CD4-positive, alpha-beta memory T cell (primary cell): ENCODE results near the gene MRPL14. TPM values are rescaled to one million over a fixed set of nuclear protein-coding genes. Genes with fewer than 3 reads are reported as not detected.

Experiments
- CTCF ChIA-PET: fragments of 350-600 bp; sonication (Branson Sonifier 250); formaldehyde crosslinking; loops from one replicate; lab custom pipeline; 2021; ENCODE audit warnings: inconsistent platforms; ENCODE audit not compliant: partially characterized antibody; lab: Charles Lee
- POLR2A ChIA-PET: fragments of 350-600 bp; sonication (Branson Sonifier 250); formaldehyde crosslinking; loops from one replicate; lab custom pipeline; 2021; ENCODE audit not compliant: partially characterized antibody; lab: Charles Lee
- DNase-seq, 5 donors: peaks; one replicate each; pipeline versions ENCODE4 v3.0.0 to v3.0.0-alpha.2; 2020 to 2022; ENCODE audit warnings: mixed read lengths in 1 of 5
- H3K27ac ChIP-seq: one replicate; pipeline ENCODE4 v1.7.0; 2013; ENCODE audit warnings: low read depth, low read length
- H3K27me3 ChIP-seq: 2 replicates; pipeline ENCODE4 v1.7.0; 2013; ENCODE audit warnings: mild to moderate bottlenecking, low read length, moderate library complexity; ENCODE audit not compliant: insufficient read depth
- H3K36me3 ChIP-seq: 2 replicates; pipeline ENCODE4 v1.7.0; 2013; ENCODE audit warnings: mild to moderate bottlenecking, low read length, moderate library complexity; ENCODE audit not compliant: insufficient read depth
- H3K4me1 ChIP-seq: 2 replicates; pipeline ENCODE4 v1.7.0; 2013; ENCODE audit warnings: mild to moderate bottlenecking, low read length, moderate library complexity; ENCODE audit not compliant: insufficient read depth
- H3K4me3 ChIP-seq, 2 donors: one replicate each; pipeline ENCODE4 v1.7.0; 2013; ENCODE audit warnings: low read length in 2 of 2, mild to moderate bottlenecking in 1 of 2
- H3K9me3 ChIP-seq, 2 donors: one replicate each; pipeline ENCODE4 v1.7.0; 2013; ENCODE audit warnings: low read length in 2 of 2, control low read depth in 1 of 2; ENCODE audit not compliant: control insufficient read depth in 1 of 2
- H3K27ac Mint-ChIP-seq, 7 donors: one replicate each; pipeline ENCODE4 v1.8.0; 2020 to 2021; ENCODE audit warnings: mixed read lengths in 7 of 7, mild to moderate bottlenecking in 6 of 7, inconsistent platforms in 3 of 7, moderate library complexity in 3 of 7
- H3K27me3 Mint-ChIP-seq, 2 donors: one replicate each; pipeline ENCODE4 v1.8.0; 2020 to 2021; ENCODE audit warnings: mixed read lengths in 2 of 2
- H3K36me3 Mint-ChIP-seq, 2 donors: one replicate each; pipeline ENCODE4 v1.8.0; 2020 to 2021; ENCODE audit warnings: mixed read lengths in 2 of 2, inconsistent platforms in 1 of 2, mild to moderate bottlenecking in 1 of 2
- H3K4me1 Mint-ChIP-seq, 4 donors: one replicate each; pipeline ENCODE4 v1.8.0; 2020 to 2021; ENCODE audit warnings: mixed read lengths in 4 of 4, mild to moderate bottlenecking in 1 of 4
- H3K4me3 Mint-ChIP-seq, 8 donors: one replicate each; pipeline ENCODE4 v1.8.0; 2020 to 2021; ENCODE audit warnings: mixed read lengths in 8 of 8, mild to moderate bottlenecking in 7 of 8, moderate library complexity in 6 of 8, inconsistent platforms in 3 of 8
- H3K9me3 Mint-ChIP-seq, 8 donors: one replicate each; pipeline ENCODE4 v1.8.0; 2020 to 2021; ENCODE audit warnings: mixed read lengths in 8 of 8, mild to moderate bottlenecking in 5 of 8, inconsistent platforms in 3 of 8, moderate library complexity in 1 of 8
- intact Hi-C: fragments of 100-400 bp; cut with micrococcal nuclease; formaldehyde crosslinking; loops from one replicate; pipeline ENCODE4 v1.15.1; 2023
- polyA plus RNA-seq, 2 donors: library from polyadenylated mRNA; unstranded; fragments of 300-500 nt; fragmentation: Illumina TruSeq; gene quantifications; one replicate each; pipeline ENCODE4 v1.2.3, GENCODE V29; 2021
- total RNA-seq, 2 experiments: library from RNA; stranded (reverse); gene quantifications; one replicate each; pipeline ENCODE4 v1.2.3, GENCODE V29; 2021

MRPL14 gene
- total and polyA plus RNA-seq, 4 experiments from 2014 or later = 21.7 to 123 (median 63.4) TPM

DNA sequence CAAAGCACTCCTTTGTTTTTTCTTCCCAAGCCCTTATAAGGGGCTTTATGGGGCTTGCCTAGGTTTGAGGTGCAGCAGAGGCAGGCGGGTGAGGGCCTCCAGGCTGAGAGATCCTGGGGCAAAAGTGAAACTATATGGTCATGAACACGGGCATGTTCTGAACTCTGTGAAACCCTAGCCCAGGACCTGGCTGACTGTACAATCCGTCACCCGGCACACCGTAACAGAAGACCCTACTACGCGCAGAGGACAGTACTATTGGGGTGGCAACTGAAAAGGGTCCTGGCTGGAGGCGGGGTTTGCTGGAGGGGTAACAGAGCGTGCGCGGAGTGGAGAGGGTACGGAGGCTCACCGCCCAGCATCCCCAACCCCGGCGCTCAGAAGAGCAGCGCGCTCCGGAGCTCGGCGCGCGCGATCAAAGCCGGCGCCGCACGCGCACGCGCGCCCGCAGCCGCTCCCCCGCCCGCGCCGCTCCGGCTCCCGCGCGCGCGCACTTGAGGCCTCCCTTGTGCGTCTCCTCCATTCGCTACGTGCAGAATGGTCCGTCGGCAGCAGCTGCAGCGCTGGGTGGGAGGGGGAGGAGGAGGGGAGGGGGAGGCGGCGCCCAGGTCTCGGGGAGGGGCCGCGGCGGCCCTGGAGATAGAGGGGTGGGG, 54.2 kb downstream of the MRPL14 start:
- intact Hi-C loops = no loop called here

DNA sequence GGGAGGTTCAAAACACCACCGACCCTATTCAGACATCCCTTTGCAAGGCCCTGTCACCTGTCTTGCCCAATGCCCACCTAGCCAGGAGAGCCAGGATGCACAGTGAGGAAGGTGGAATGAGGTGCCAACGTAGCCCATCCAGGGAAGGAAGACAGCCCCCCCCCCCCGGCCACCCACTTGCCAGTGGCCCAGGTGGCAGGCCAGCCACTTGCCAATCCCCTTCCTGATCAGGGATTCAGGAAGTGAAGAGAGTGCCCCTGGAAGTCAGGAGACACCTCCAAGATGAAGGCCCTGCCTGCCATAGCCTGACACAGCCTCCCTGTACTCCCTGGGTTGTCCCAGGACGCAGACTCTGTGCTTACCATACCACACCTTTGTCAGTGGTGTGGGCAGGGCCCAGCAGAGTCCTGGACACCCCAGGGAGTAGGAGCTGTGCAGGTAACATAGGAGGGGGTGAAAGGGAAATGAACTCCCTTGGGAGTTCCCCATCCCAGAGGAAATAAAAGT, 54.7 kb downstream of the MRPL14 start:
- peaks cover 5 to 8% of the 10 kb centered on the region in 2 donors for H3K27me3 Mint-ChIP-seq
- peak overlapping the region in 3 of 7 donors; percentile 70 to 95 (median 87) for H3K27ac Mint-ChIP-seq
- ChIA-PET POLR2A (interaction anchor here (0.7 to 2.5 kb wide), 3 partner anchors 51 to 384 kb away, joined by 3 to 16 read pairs (median 3); partner anchors contain the start of gene VEGFA), CTCF (interaction anchor here (1.5 to 1.9 kb wide), 3 partner anchors 299 to 351 kb away, joined by 3 to 14 read pairs (median 9); partner anchors contain the start of gene VEGFA)
- DNase-seq = no peak
- Histone ChIP-seq H3K36me3 (no peaks in the 10 kb centered on the region), H3K4me3 (peak overlapping the region; percentile 49 to 73), H3K27ac (no peak overlapping the region), H3K4me1 (peaks cover 20% of the 10 kb centered on the region), H3K9me3 (no peaks in the 10 kb centered on the region), H3K27me3 (no peaks in the 10 kb centered on the region)
- peak overlapping the region; percentile 90 to 98 (median 96) for H3K4me3 Mint-ChIP-seq
- peaks cover 14 to 21% (median 18%) of the 10 kb centered on the region in 4 donors for H3K4me1 Mint-ChIP-seq
- H3K9me3 Mint-ChIP-seq = no peaks in the 10 kb centered on the region
- peaks cover 0 to 2% of the 10 kb centered on the region in 2 donors for H3K36me3 Mint-ChIP-seq
- intact Hi-C loops = no loop called here

More for the DNA sequence above, 54.2 kb downstream of the MRPL14 start:
- no peaks in the 10 kb centered on the region for H3K9me3 ChIP-seq
- H3K9me3 Mint-ChIP-seq = no peaks in the 10 kb centered on the region
- H3K4me3 ChIP-seq = peak overlapping the region; percentile 49 to 73
- peaks cover 0 to 2% of the 10 kb centered on the region in 2 donors for H3K36me3 Mint-ChIP-seq
- ChIA-PET CTCF (interaction anchor here (1.5 to 3.7 kb wide), 7 partner anchors 9 to 405 kb away, joined by 3 to 64 read pairs (median 9); partner anchors contain the start of gene VEGFA), POLR2A (interaction anchor here (0.7 to 2.5 kb wide), 4 partner anchors 8 to 385 kb away, joined by 3 to 16 read pairs (median 3); partner anchors contain the start of gene VEGFA)
- no peaks in the 10 kb centered on the region for H3K36me3 ChIP-seq
- H3K4me3 Mint-ChIP-seq = peak overlapping the region; percentile 90 to 98 (median 96)
- H3K27ac Mint-ChIP-seq = peak overlapping the region; percentile 70 to 95 (median 93)
- no peak overlapping the region for H3K27ac ChIP-seq
- H3K4me1 Mint-ChIP-seq = peaks cover 14 to 21% (median 18%) of the 10 kb centered on the region in 4 donors
- peak; percentile 75 to 80 (median 76) for DNase-seq
- peaks cover 9 to 10% of the 10 kb centered on the region in 2 donors for H3K27me3 Mint-ChIP-seq
- no peaks in the 10 kb centered on the region for H3K27me3 ChIP-seq
- peaks cover 20% of the 10 kb centered on the region for H3K4me1 ChIP-seq

DNA sequence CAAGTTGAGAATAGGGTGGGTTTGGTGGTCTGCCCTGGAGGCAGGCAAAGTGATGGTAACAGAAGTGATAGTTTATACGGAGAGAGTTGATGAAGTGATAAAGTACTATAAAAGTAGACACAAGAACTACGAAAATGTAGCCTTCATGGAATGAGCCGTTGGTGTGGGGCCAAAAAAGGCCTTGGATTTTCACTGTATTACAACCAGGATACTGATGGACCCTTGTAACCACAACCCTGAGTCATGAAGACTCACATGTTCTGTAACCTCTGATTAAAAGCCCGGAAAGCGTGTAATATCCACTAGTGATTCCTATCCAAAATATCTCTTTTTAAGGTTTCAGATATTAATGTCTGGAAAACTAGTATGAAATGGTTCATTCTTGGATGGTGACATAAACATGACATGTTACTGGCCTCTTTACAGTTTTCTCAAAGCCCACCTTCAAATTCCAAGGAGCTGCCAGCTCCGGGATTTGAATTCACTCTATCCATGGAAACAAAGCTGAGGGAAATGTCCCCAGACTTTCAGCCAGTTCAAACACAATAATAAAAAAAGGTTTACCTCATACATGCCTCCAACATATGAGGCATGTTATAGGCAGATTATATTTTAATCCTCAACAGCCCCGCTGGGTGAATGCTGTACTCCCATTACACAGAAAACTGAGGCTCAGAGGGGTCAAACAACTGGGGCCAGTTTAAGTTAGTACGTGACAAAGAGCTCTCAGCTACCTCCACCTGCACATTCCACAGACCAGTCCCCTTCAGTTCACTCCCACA, 55.4 kb downstream of the MRPL14 start:
- H3K4me1 ChIP-seq = peaks cover 20% of the 10 kb centered on the region
- intact Hi-C loops = no loop called here
- no peak overlapping the region for H3K4me3 ChIP-seq
- ChIA-PET POLR2A (no interaction called here), CTCF (interaction anchor here (1.5 to 1.9 kb wide), 2 partner anchors 298 to 302 kb away, joined by 3 to 14 read pairs; partner anchors contain the start of gene VEGFA)
- Mint-ChIP-seq H3K9me3 (no peaks in the 10 kb centered on the region), H3K27me3 (peaks cover 5 to 8% of the 10 kb centered on the region in 2 donors), H3K4me1 (peaks cover 14 to 21% (median 18%) of the 10 kb centered on the region in 4 donors), H3K27ac (peak overlapping the region in 1 of 7 donors; percentile 50), H3K4me3 (peak overlapping the region; percentile 6 to 78 (median 60)), H3K36me3 (peaks cover 0 to 2% of the 10 kb centered on the region in 2 donors)
- no peaks in the 10 kb centered on the region for H3K27me3 ChIP-seq
- no peak for DNase-seq
- no peak overlapping the region for H3K27ac ChIP-seq
- no peaks in the 10 kb centered on the region for H3K36me3 ChIP-seq
- no peaks in the 10 kb centered on the region for H3K9me3 ChIP-seq

DNA sequence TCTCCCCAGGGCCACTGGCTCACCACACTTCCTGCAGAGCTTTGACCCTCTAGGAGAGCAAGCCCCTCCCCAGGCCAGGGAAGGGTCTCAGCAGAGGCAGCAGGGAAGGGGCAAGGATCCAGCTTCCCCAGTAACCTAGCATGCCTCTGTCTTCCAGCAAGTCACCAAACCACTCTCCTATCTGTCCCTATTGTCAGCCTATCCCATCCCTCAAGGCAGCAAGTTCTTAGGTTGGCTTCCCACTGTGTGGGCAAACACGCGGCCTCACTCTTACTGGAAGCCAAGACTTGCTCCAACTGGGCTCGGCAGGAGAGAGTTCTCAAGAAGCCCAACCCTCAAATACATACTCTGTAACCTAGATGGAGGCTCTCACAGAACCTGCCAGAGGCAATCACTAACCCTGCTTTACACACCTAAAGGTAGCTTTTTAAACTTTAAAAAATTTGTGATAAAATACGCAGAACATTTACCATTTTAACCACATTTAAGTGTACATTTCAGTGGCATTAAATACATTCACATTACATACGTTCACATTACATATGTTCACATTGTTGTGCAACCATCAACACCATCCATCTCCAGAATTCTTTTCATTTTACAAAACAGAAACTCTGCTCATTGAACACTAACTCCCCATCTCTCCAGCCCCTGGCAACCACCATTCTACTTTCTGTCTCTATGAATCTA, 58.5 kb downstream of the MRPL14 start:
- no peak overlapping the region for H3K4me3 ChIP-seq
- CTCF ChIA-PET = no interaction called here
- peaks cover 5 to 10% (median 9%) of the 10 kb centered on the region in 4 donors for H3K4me1 Mint-ChIP-seq

DNA sequence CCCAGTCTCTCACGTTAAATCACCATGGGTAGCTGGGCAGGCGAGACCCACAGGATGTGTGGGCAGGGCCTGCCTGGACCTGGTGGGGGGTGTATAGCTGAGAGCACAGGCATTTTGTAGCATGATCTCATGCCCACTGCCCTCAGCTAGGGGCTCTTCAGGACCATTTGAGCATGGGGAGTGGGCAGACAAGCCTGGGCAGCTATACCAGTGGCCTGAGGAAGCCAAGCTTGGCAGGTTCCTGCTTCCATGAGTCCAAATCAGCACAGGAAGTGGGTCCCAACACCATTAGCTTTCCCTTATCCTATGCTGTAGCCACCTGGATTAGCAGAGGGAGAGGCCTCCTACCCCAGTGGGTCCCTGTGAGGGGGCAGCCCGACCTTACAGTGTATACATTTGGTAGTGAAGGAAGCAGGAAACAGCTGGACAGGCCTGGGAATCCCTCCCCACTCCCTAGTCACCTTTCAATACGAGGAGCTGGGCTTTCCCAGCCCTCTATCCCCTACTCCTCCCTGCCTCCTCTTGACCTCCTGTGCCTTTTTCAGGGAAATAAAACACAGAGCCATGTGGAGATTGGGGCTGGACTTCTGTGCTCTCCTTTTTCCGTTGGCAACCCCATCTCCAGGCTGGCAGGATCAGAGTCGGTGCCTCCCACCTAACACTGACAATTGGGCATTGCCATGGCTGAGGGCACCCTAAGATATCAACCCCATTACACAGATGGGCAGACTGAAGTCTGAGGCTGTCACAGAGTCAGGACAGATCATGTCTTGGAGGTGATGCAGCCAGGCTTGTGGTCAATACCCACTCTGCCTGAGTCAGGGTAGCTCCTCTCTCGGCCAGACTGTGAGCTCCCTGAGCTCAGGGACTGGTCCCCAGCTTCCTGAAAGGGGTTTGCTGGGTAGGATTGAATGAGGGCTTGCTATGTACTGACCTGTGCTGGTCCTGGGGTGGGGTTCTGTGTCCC, 59.8 kb downstream of the MRPL14 start:
- no peaks in the 10 kb centered on the region for H3K9me3 ChIP-seq
- CTCF ChIA-PET = interaction anchor here (1.7 kb wide), 1 partner anchor 11 kb away, joined by 5 read pairs; no protein-coding TSS in a partner anchor
- H3K4me3 Mint-ChIP-seq = no peak overlapping the region
- intact Hi-C loops = no loop called here
- POLR2A ChIA-PET = no interaction called here
- no peak overlapping the region for H3K27ac ChIP-seq
- no peaks in the 10 kb centered on the region for H3K36me3 ChIP-seq
- H3K27me3 ChIP-seq = no peaks in the 10 kb centered on the region
- H3K27me3 Mint-ChIP-seq = peaks cover 1 to 9% of the 10 kb centered on the region in 2 donors
- H3K4me1 ChIP-seq = peaks cover under 1% of the 10 kb centered on the region
- DNase-seq = no peak
- H3K27ac Mint-ChIP-seq = no peak overlapping the region
- peaks cover 0 to 4% (median 2%) of the 10 kb centered on the region in 4 donors for H3K4me1 Mint-ChIP-seq
- no peaks in the 10 kb centered on the region for H3K36me3 Mint-ChIP-seq
- no peaks in the 10 kb centered on the region for H3K9me3 Mint-ChIP-seq
- H3K4me3 ChIP-seq = no peak overlapping the region

More for the DNA sequence above, 58.5 kb downstream of the MRPL14 start:
- POLR2A ChIA-PET = no interaction called here
- Mint-ChIP-seq H3K9me3 (no peaks in the 10 kb centered on the region), H3K27me3 (peaks cover 1 to 9% of the 10 kb centered on the region in 2 donors), H3K27ac (peak overlapping the region in 1 of 7 donors; percentile 22), H3K4me3 (no peak overlapping the region), H3K36me3 (peaks cover 0 to 2% of the 10 kb centered on the region in 2 donors)
- no peak for DNase-seq
- Histone ChIP-seq H3K36me3 (no peaks in the 10 kb centered on the region), H3K27ac (no peak overlapping the region), H3K4me1 (peaks cover 10% of the 10 kb centered on the region), H3K9me3 (no peaks in the 10 kb centered on the region), H3K27me3 (no peaks in the 10 kb centered on the region)
- intact Hi-C loops = no loop called here
